Stimulated activated CD4-positive, alpha-beta T cell treated with anti-CD3 and anti-CD28 coated beads, Interleukin-1b, Interleukin-23, amount 100 ng/mL, for 48 hours (primary cell): ENCODE measurements around the gene SAMHD1.
A peak's percentile ranks its signal among the peaks of the same experiment; 100 is the strongest.

ENCODE experiments used
- DNase-seq: peaks from one replicate; pipeline ENCODE4 v3.0.0-alpha.2; 2020

Gene SAMHD1

GRCh38 chr20:36871640-36872570 lies 79.6 kb downstream of the SAMHD1 start:
- no peak for DNase-seq

GRCh38 chr20:36866681-36867495 lies 84.6 kb downstream of the SAMHD1 start:
- no peak for DNase-seq

- no peak for DNase-seq
Observed at GRCh38 chr20:36866164-36866563, 85.3 kb downstream of the SAMHD1 start.

- no peak for DNase-seq
Observed at GRCh38 chr20:36865861-36866149, 85.7 kb downstream of the SAMHD1 start.

GRCh38 chr20:36865076-36865860 lies 86.2 kb downstream of the SAMHD1 start:
- no peak for DNase-seq

- no peak for DNase-seq
Observed at GRCh38 chr20:36862857-36863668, 88.4 kb downstream of the SAMHD1 start.

GRCh38 chr20:36861875-36862801 lies 89.4 kb downstream of the SAMHD1 start:
- DNase-seq = no peak

GRCh38 chr20:36861625-36861874 lies 90.0 kb downstream of the SAMHD1 start:
- no peak for DNase-seq

GRCh38 chr20:36860811-36861624 lies 90.5 kb downstream of the SAMHD1 start:
- no peak for DNase-seq

GRCh38 chr20:36860339-36860738 lies 91.2 kb downstream of the SAMHD1 start:
- no peak for DNase-seq

GRCh38 chr20:36859700-36860330 lies 91.7 kb downstream of the SAMHD1 start:
- no peak for DNase-seq

GRCh38 chr20:36859282-36859555 lies 92.3 kb downstream of the SAMHD1 start:
- no peak for DNase-seq

- peak; percentile 22 for DNase-seq
Observed at GRCh38 chr20:36856691-36857635, 94.5 kb downstream of the SAMHD1 start.

GRCh38 chr20:36856195-36856594 lies 95.3 kb downstream of the SAMHD1 start:
- DNase-seq = no peak

- DNase-seq = no peak
Observed at GRCh38 chr20:36855241-36855657, 96.3 kb downstream of the SAMHD1 start.

GRCh38 chr20:36854348-36855240 lies 96.9 kb downstream of the SAMHD1 start:
- DNase-seq = no peak

GRCh38 chr20:36852187-36852586 lies 99.3 kb downstream of the SAMHD1 start:
- no peak for DNase-seq

GRCh38 chr20:36851490-36851889 lies 100.0 kb downstream of the SAMHD1 start:
- no peak for DNase-seq
